Mucosa of rectum (tissue), 2 donors: Measurements from ENCODE around the gene RP9.
A peak's percentile ranks its signal among the peaks of the same experiment; 100 is the strongest.
"Not testable (repeated sequence)": the region's sequence is repeated elsewhere in the genome, so short reads cannot be mapped to it uniquely, and the experiment has no call there.

Experiments used
- H3K27ac ChIP-seq, 2 donors: one replicate each; pipeline ENCODE4 v1.7.0; 2013; ENCODE audit warnings: inconsistent platforms in 2 of 2, low read depth in 2 of 2, low read length in 2 of 2
- H3K27me3 ChIP-seq, 2 donors: one replicate each; pipeline ENCODE4 v1.7.0; 2013; ENCODE audit warnings: low read length in 2 of 2; ENCODE audit not compliant: control insufficient read depth in 2 of 2, insufficient read depth in 2 of 2
- H3K36me3 ChIP-seq, 2 donors: one replicate each; pipeline ENCODE4 v1.7.0; 2013; ENCODE audit warnings: low read length in 2 of 2; ENCODE audit not compliant: control insufficient read depth in 2 of 2, insufficient read depth in 2 of 2
- H3K4me1 ChIP-seq, 2 donors: one replicate each; pipeline ENCODE4 v1.7.0; 2013; ENCODE audit warnings: low read length in 2 of 2, mild to moderate bottlenecking in 1 of 2; ENCODE audit not compliant: control insufficient read depth in 2 of 2, insufficient read depth in 2 of 2
- H3K4me3 ChIP-seq, 2 donors: one replicate each; pipeline ENCODE4 v1.7.0; 2013; ENCODE audit warnings: low read length in 2 of 2
- H3K9ac ChIP-seq, 2 donors: one replicate each; pipeline ENCODE4 v1.7.0; 2013; ENCODE audit warnings: low read length in 2 of 2, low read depth in 1 of 2, mild to moderate bottlenecking in 1 of 2
- H3K9me3 ChIP-seq, 2 donors: one replicate each; pipeline ENCODE4 v1.7.0; 2013; ENCODE audit warnings: low read length in 2 of 2; ENCODE audit not compliant: control insufficient read depth in 2 of 2
- donor health status: healthy.
- donor health status: Normal muscosa, but diverticular disease.

The RP9 gene

DNA sequence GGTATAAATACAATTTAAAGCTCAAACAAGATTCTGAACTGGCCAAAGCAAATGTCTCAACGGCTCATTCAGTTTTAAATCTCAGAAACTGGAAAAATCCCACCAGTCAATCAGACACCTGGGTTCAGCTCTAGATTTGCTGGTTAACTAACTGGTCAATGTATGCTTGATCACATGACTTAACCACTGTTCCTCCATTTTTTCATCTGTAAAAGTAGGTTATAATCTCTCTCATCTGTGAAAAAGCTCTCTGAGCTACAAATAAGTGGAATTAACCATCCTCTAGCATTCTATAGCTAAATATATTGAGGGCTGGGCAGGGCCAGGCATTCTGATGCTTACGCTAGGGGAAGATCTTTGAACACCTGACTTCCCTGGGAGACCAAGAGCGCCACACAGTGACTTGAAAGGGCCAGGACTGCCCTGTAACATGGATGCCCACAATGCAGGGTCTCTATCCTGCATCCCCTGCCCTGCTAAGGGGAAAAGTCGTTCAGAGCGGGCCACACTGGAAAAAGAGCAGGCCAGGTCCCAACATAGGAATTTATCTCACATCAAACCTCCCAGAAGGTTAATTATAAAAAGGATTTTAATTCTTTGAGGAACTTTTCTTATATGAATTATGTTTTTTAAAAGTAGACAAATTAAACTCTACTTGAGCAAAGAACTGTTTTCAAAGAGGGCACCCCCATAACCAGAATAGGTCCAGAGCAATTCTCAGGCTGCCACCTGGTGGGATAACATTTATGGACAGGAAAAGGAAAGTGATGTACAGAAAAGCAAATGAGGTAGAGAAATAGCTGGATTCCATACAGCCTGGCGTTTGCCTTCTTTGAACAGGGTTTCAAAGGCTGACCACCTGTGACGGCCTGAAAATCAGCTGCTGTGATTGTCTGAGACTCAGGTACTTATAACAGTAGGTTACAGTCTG lies 1.8 kb downstream of the RP9 start:
- Histone ChIP-seq H3K27me3 (no peaks in the 10 kb centered on the region), H3K4me3 (peak overlapping the region; percentile 24 to 89), H3K4me1 (peaks cover 13 to 20% of the 10 kb centered on the region in 2 donors), H3K36me3 (peaks cover 3 to 14% of the 10 kb centered on the region in 2 donors), H3K9me3 (no peaks in the 10 kb centered on the region), H3K9ac (peak overlapping the region; percentile 43 to 86), H3K27ac (no peak overlapping the region)

DNA sequence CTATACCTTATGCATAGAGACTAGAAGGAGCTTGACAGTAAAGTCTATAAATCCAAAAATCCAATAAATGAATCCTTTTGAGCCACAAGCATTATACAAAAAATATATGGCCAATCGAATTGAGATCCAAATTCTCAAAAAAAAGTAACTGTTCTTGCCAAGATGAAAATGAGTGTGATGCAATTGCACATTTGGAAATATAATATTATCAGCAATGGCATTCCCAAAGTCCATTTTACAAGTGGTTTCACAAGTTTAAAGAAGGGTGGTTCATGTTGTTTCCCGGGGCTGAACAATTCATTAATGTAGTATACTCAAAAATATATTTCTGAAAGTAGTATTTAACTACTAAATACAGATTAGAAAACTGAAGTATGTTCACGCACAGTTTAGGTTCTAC lies 7.3 kb downstream of the RP9 start:
- Histone ChIP-seq H3K4me3 (no peak overlapping the region), H3K27ac (no peak overlapping the region), H3K4me1 (no peaks in the 10 kb centered on the region), H3K9me3 (no peaks in the 10 kb centered on the region), H3K36me3 (peaks cover 28 to 46% of the 10 kb centered on the region in 2 donors), H3K27me3 (no peaks in the 10 kb centered on the region), H3K9ac (no peak overlapping the region)

DNA sequence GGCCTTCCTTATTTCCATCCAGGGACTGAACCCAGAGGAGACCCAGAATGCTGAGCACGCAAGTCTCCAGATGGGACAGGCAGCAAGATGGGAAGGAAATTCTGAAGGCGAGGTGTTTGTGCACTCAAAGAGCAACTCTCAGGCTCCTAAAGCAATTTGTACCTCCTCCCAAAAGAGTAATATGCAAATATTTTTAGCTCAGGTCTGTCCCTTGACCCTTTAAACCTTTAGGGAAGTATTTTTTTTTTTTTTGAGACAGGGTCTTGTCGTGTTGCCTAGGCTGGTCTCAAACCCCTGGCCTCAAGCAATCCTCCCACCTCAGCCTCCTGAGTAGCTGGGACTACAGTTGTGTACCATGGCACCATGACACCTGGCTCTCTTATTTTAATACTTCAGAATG lies 8.4 kb downstream of the RP9 start:
- H3K27ac ChIP-seq = no peak overlapping the region
- H3K27me3 ChIP-seq = no peaks in the 10 kb centered on the region
- H3K36me3 ChIP-seq = peaks cover 38 to 58% of the 10 kb centered on the region in 2 donors
- no peak overlapping the region for H3K4me3 ChIP-seq
- no peaks in the 10 kb centered on the region for H3K9me3 ChIP-seq
- no peak overlapping the region for H3K9ac ChIP-seq
- no peaks in the 10 kb centered on the region for H3K4me1 ChIP-seq

DNA sequence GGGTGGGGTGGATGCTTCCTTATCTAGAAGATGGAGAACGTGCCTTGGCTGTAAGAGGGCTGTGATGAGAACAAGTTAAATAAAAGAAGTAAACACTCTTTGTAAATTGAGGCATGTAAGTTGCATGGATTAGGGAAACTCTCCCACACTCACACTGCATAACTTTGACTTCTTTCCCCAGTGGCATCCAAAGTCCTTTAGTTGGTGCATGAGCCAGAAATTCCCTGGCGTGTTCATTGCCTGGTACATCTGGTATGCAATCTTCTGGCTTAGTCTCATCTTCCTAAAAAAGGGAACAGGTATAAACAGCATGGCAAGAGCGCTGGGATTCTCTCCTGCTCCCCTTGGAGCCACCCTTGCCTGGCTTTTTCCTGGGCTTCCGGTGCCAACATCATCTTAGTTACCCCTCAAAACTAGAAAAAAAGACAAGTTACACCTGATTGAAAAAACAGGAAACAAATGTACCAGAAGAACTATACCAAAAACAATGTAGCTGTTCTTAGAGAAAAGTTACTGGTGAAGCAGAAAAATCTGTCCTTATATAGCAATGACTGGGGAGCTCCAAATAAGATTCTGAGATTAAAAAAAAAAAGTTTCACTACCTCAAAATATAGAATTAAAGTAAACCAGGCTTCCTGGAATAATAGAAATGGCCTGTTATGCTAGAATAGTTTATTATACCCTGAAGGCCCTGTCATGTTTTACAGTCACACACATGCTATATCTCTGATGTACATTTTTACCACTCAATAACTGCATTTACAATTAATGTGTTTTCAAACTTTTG lies 9.9 kb downstream of the RP9 start:
- Histone ChIP-seq H3K36me3 (peaks cover 40 to 66% of the 10 kb centered on the region in 2 donors), H3K4me3 (no peak overlapping the region), H3K27ac (no peak overlapping the region), H3K9ac (no peak overlapping the region), H3K4me1 (no peaks in the 10 kb centered on the region), H3K27me3 (no peaks in the 10 kb centered on the region), H3K9me3 (no peaks in the 10 kb centered on the region)

DNA sequence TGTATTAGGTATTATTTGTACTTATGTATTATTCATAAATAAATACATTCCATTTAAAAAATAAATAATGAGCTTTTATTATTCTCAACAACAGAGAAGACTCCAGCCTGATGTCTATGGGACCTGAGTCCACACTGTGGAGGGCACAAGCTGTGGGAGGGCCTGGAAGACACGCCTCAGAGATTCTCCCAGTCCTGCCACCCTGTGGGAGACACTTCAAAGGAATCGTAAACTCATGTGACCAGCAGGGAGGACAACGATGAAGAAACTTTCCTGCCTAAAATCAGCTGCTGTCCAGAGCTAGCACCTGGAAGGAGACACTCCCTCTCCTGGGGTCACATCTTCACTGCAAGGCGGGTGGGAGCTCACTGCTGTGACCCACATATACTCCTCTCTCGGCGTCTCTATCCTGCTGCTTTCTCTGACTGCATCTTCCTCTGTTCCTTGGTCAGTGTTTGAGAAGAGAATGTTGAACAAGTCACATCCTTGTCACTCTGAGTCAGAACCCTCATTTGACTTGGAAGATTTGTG lies 14.4 kb downstream of the RP9 start:
- not testable (repeated sequence) for H3K27ac ChIP-seq, H3K27me3 ChIP-seq, H3K4me1 ChIP-seq, H3K9ac ChIP-seq, H3K9me3 ChIP-seq, H3K4me3 ChIP-seq
- H3K36me3 ChIP-seq = peaks cover 35 to 45% of the 10 kb centered on the region in 2 donors

DNA sequence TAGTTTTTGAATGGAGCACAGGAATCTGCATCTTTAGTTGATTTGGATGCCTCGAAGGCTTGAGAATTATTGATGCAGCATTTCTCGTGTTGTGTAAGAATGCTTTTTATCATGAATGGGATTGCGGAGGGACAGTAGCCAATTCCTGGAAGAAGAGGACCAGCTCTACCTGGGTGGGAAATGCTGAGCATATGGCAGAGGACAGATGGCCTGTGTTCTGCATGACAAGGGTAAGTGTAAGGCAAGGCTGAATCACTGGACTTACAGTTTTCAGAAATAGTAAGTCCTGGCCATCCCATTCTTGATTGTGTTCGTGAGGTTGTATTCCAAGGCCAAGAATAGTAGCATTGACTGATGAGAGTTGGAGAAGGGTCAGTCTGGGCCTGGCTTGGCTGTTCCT lies 15.9 kb downstream of the RP9 start:
- H3K27me3 ChIP-seq = no peaks in the 10 kb centered on the region
- no peak overlapping the region for H3K4me3 ChIP-seq
- peaks cover 24 to 35% of the 10 kb centered on the region in 2 donors for H3K36me3 ChIP-seq
- H3K4me1 ChIP-seq = no peaks in the 10 kb centered on the region
- no peaks in the 10 kb centered on the region for H3K9me3 ChIP-seq
- no peak overlapping the region for H3K9ac ChIP-seq
- H3K27ac ChIP-seq = no peak overlapping the region

DNA sequence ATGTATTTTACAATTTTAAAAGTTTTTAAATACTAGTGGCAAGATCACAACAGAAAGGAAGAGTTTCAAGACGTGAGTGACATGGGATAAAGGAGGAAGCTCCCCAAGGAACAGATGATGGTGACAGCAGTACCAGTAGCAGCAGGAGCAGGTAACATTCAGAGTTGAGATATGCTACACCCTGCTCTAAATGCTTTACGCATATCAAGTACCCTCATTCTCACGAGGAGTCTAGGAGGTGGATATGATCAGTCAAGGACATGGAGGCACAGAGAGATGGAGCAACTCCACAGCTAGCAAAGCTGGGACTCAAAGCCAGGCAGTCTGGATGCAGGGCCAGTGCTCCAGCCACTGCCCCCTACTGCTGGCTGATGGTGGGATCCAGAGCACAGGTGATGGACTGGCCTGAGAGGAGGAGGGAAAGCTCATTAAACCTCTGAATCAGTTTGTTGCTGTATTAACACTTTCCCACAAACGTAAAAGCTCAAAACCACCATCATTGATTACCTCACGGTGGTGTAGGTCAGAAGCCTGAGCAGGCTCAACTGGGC lies 17.5 kb downstream of the RP9 start:
- peaks cover 15 to 23% of the 10 kb centered on the region in 2 donors for H3K36me3 ChIP-seq
- no peaks in the 10 kb centered on the region for H3K9me3 ChIP-seq
- no peaks in the 10 kb centered on the region for H3K4me1 ChIP-seq
- H3K27me3 ChIP-seq = no peaks in the 10 kb centered on the region
- H3K9ac ChIP-seq = no peak overlapping the region
- no peak overlapping the region for H3K27ac ChIP-seq
- no peak overlapping the region for H3K4me3 ChIP-seq

DNA sequence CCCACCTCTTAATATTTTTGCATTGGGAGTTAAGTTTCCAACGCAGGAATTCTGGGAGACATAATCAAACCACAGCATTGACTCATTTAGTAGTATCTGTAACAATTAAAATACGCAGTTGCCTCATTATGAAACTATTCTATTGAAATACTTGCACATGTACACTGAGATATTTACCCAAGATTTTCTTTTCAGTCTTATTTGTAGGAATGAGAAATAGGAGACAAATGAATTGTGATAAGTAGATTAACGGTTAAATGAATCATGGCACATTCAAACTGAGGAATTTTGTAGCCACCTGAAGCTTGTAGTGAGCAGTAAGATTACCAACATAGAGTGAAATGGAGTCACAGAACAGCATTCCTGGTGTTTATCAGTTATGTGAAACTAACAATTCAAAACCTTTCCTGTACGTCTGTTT lies 18.1 kb downstream of the RP9 start:
- H3K27ac ChIP-seq = no peak overlapping the region
- no peak overlapping the region for H3K9ac ChIP-seq
- no peaks in the 10 kb centered on the region for H3K4me1 ChIP-seq
- no peak overlapping the region for H3K4me3 ChIP-seq
- no peaks in the 10 kb centered on the region for H3K27me3 ChIP-seq
- peaks cover 10 to 17% of the 10 kb centered on the region in 2 donors for H3K36me3 ChIP-seq
- no peaks in the 10 kb centered on the region for H3K9me3 ChIP-seq

DNA sequence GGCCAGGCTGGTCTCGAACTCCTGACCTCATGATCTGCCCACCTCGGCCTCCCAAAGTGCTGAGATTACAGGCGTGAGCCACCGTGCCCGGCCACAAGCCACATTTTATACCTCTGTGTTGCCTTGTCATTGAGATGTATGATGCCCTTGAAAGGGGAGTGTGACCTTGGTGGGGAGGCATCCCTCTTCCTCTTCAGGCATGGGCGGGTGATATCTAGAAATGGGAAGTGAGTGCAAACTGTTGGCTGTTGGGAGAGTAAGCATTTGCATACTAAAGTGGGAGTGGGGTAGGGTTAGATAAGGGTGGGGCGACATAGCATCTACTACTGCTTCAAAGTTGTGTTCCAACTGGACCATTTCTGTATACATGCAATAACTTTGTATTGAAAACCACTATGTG lies 20.1 kb downstream of the RP9 start:
- H3K4me3 ChIP-seq = no peak overlapping the region
- H3K4me1 ChIP-seq = no peaks in the 10 kb centered on the region
- no peak overlapping the region for H3K9ac ChIP-seq
- no peaks in the 10 kb centered on the region for H3K27me3 ChIP-seq
- H3K27ac ChIP-seq = no peak overlapping the region
- peaks cover 4 to 5% of the 10 kb centered on the region in 2 donors for H3K36me3 ChIP-seq
- no peaks in the 10 kb centered on the region for H3K9me3 ChIP-seq

DNA sequence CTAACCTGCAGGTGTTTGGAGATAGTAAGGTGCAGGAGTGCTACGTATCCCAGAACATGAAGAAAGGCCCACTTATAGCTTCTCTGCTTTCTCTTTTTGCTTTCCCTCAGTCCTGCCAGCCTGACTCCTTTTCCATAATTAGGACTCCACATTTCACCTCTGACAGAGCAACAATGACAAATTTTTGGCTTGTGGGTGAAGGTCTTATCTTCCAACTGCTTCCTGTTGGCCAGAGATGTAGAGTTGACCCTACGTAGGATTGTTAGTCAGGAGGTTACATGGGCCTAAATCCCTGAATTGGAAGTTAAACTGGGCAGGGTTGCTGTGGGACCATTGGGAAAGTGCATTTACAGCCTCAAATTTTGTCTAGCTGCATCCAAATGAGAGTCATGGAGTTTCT lies 21.3 kb downstream of the RP9 start:
- Histone ChIP-seq H3K4me1 (no peaks in the 10 kb centered on the region), H3K27me3 (no peaks in the 10 kb centered on the region), H3K36me3 (no peaks in the 10 kb centered on the region), H3K4me3 (no peak overlapping the region), H3K9ac (no peak overlapping the region), H3K27ac (no peak overlapping the region), H3K9me3 (no peaks in the 10 kb centered on the region)
